Liver (tissue), 9 donors: ENCODE measurements around the gene SKIC8. TPM values are rescaled to one million over a fixed set of nuclear protein-coding genes. Genes with fewer than 3 reads are reported as not detected.

Source experiments
- DNase-seq: peaks from one replicate; pipeline ENCODE4 v3.0.0-alpha.2; 2017; ENCODE audit warnings: low spot score
- H3K27ac ChIP-seq, 2 donors: one replicate each; pipeline ENCODE4 v1.7.0; 2013; ENCODE audit warnings: inconsistent platforms in 2 of 2, low read length in 2 of 2, control low read depth in 1 of 2, low read depth in 1 of 2, mild to moderate bottlenecking in 1 of 2
- H3K27me3 ChIP-seq, 4 donors: one replicate each; pipeline versions ENCODE4 v1.6.1 to v1.7.0; 2013; ENCODE audit warnings: low read length in 3 of 4, inconsistent platforms in 1 of 4, mild to moderate bottlenecking in 1 of 4, moderate library complexity in 1 of 4; ENCODE audit not compliant: control insufficient read depth in 4 of 4, insufficient read depth in 4 of 4
- H3K36me3 ChIP-seq, 4 donors: one replicate each; pipeline versions ENCODE4 v1.6.1 to v1.7.0; 2013; ENCODE audit warnings: low read length in 3 of 4, mild to moderate bottlenecking in 3 of 4, low read depth in 1 of 4, moderate library complexity in 1 of 4; ENCODE audit not compliant: control insufficient read depth in 4 of 4, insufficient read depth in 3 of 4
- H3K4me1 ChIP-seq, 4 donors: one replicate each; pipeline versions ENCODE4 v1.6.1 to v1.7.0; 2013; ENCODE audit warnings: low read length in 3 of 4, mild to moderate bottlenecking in 3 of 4, moderate library complexity in 1 of 4; ENCODE audit not compliant: control insufficient read depth in 4 of 4, insufficient read depth in 4 of 4
- H3K4me3 ChIP-seq, 3 donors: one replicate each; pipeline versions ENCODE4 v1.6.1 to v1.7.0; 2013; ENCODE audit warnings: low read length in 3 of 3, control low read depth in 1 of 3, low read depth in 1 of 3, mild to moderate bottlenecking in 1 of 3
- H3K9ac ChIP-seq, 2 donors: one replicate each; pipeline ENCODE4 v1.7.0; 2013; ENCODE audit warnings: low read length in 2 of 2, mild to moderate bottlenecking in 2 of 2, moderate library complexity in 2 of 2, control low read depth in 1 of 2, low read depth in 1 of 2
- H3K9me3 ChIP-seq, 4 donors: one replicate each; pipeline versions ENCODE4 v1.6.1 to v1.7.0; 2013; ENCODE audit warnings: low read length in 3 of 4; ENCODE audit not compliant: control insufficient read depth in 4 of 4
- ATF3 ChIP-seq: IDR thresholded peaks from 2 replicates; pipeline ENCODE4 v1.6.1; 2016; ENCODE audit warnings: antibody characterized with exemption
- CTCF ChIP-seq: fragments of 150-350 bp; IDR thresholded peaks from 2 replicates; pipeline ENCODE4 v1.5.1; 2017; ENCODE audit warnings: improper control_type of control experiment, low read depth, low read length; ENCODE audit not compliant: missing input control
- EGR1 ChIP-seq, 2 donors: IDR thresholded peaks; 2 replicates each; pipeline ENCODE4 v1.6.1; 2016 to 2018; ENCODE audit warnings: antibody characterized with exemption in 2 of 2, low read depth in 2 of 2
- FOXA2 ChIP-seq: IDR thresholded peaks from 2 replicates; pipeline ENCODE4 v1.6.1; 2016; ENCODE audit warnings: antibody characterized with exemption
- GABPA ChIP-seq, 2 donors: IDR thresholded peaks in 1 of 2; conservative IDR thresholded peaks in 1 of 2; 2 replicates each; pipeline ENCODE4 v1.6.1; 2016; ENCODE audit warnings: antibody characterized with exemption in 2 of 2, mild to moderate bottlenecking in 1 of 2, moderate library complexity in 1 of 2
- HNF4A ChIP-seq, 2 donors: conservative IDR thresholded peaks; 2 replicates each; pipeline ENCODE4 v1.6.1; 2016; ENCODE audit warnings: antibody characterized with exemption in 2 of 2, mild to moderate bottlenecking in 2 of 2
- HNF4G ChIP-seq: IDR thresholded peaks from 2 replicates; pipeline ENCODE4 v1.6.1; 2016; ENCODE audit warnings: antibody characterized with exemption
- JUND ChIP-seq, 2 donors: IDR thresholded peaks; 2 replicates each; pipeline ENCODE4 v1.6.1; 2016; ENCODE audit warnings: antibody characterized with exemption in 2 of 2
- MAX ChIP-seq: IDR thresholded peaks from 2 replicates; pipeline ENCODE4 v1.6.1; 2016; ENCODE audit warnings: antibody characterized with exemption
- NR2F2 ChIP-seq: IDR thresholded peaks from 2 replicates; pipeline ENCODE4 v1.6.1; 2016; ENCODE audit warnings: antibody characterized with exemption
- RAD21 ChIP-seq, 2 donors: IDR thresholded peaks; 2 replicates each; pipeline ENCODE4 v1.6.1; 2016; ENCODE audit warnings: antibody characterized with exemption in 2 of 2, mild to moderate bottlenecking in 2 of 2
- REST ChIP-seq: IDR thresholded peaks from 2 replicates; pipeline ENCODE4 v1.6.1; 2016; ENCODE audit warnings: antibody characterized with exemption, mild to moderate bottlenecking
- RXRA ChIP-seq, 2 donors: IDR thresholded peaks; 2 replicates each; pipeline ENCODE4 v1.6.1; 2017 to 2018; ENCODE audit warnings: antibody characterized with exemption in 2 of 2, mild to moderate bottlenecking in 1 of 2
- SP1 ChIP-seq: IDR thresholded peaks from 2 replicates; pipeline ENCODE4 v1.6.1; 2018; ENCODE audit warnings: antibody characterized with exemption, mild to moderate bottlenecking
- TAF1 ChIP-seq: conservative IDR thresholded peaks from 2 replicates; pipeline ENCODE4 v1.6.1; 2016; ENCODE audit warnings: antibody characterized with exemption, mild to moderate bottlenecking
- ZBTB33 ChIP-seq: IDR thresholded peaks from 2 replicates; pipeline ENCODE4 v1.6.1; 2016; ENCODE audit warnings: antibody characterized with exemption
- polyA plus RNA-seq, 2 donors: library from polyadenylated mRNA; stranded (reverse) in 1 of 2; unstranded in 1 of 2; fragments of 200-250 nt in 1 of 2; fragments of >200 nt in 1 of 2; fragmentation: Nextera tagmentation in 1 of 2; extraction: Ambion mirVana in 1 of 2; gene quantifications; one replicate each; pipeline versions ENCODE4 v1.2.1 to v1.2.3, GENCODE V29; 2013 to 2015
- total RNA-seq, 2 donors: library from RNA; depleted of rRNA; stranded (reverse); fragments of >200 nt; gene quantifications; one replicate each; pipeline ENCODE4 v1.2.3, GENCODE V29; 2014
- donor health status: healthy.
- donor health status: healthy.
- donor health status: healthy.
- donor health status: healthy.
- donor health status: healthy.

The SKIC8 gene
- total and polyA plus RNA-seq, 4 donors, result 33.4 to 48.7 (median 40.2) TPM

- TF ChIP-seq ZBTB33 (no peak), GABPA (IDR thresholded peaks at IDR 0.05 in 1 of 2, conservative IDR thresholded peaks at IDR 0.05 in 1 of 2) (no peak), FOXA2 (no peak), SP1 (no peak), NR2F2 (no peak), EGR1 (IDR thresholded peaks at IDR 0.05; ENCODE audit: low read depth in 2 of 2) (no peak)
These were observed 2.4 kb upstream of the SKIC8 start (continued) for GRCh38 chr15:78301828-78302227.

GRCh38 chr15:78301326-78301725, 1.9 kb upstream of the SKIC8 start:
- DNase-seq, result no peak
- Histone ChIP-seq H3K36me3 (no peaks in the 10 kb centered on the region), H3K27ac (no peak overlapping the region), H3K4me3 (no peak overlapping the region), H3K9ac (no peak overlapping the region), H3K27me3 (peaks cover 0 to 4% (median 0%) of the 10 kb centered on the region in 4 donors), H3K4me1 (peaks cover 2 to 16% (median 10%) of the 10 kb centered on the region in 4 donors), H3K9me3 (no peaks in the 10 kb centered on the region)
- no peak for TF ChIP-seq RAD21 (IDR thresholded peaks at IDR 0.05)
- TF ChIP-seq HNF4A (conservative IDR thresholded peaks at IDR 0.05), result no peak
- no peak for TF ChIP-seq HNF4G
- no peak for TF ChIP-seq MAX
- TF ChIP-seq RXRA (IDR thresholded peaks at IDR 0.05), result no peak
- TF ChIP-seq CTCF, result no peak
- no peak for TF ChIP-seq ATF3
- TF ChIP-seq TAF1, result no peak
- TF ChIP-seq REST, result no peak
- no peak for TF ChIP-seq ZBTB33
- no peak for TF ChIP-seq NR2F2
- TF ChIP-seq EGR1 (IDR thresholded peaks at IDR 0.05; ENCODE audit: low read depth in 2 of 2), result no peak
- no peak for TF ChIP-seq JUND (IDR thresholded peaks at IDR 0.05)
- no peak for TF ChIP-seq GABPA (IDR thresholded peaks at IDR 0.05 in 1 of 2, conservative IDR thresholded peaks at IDR 0.05 in 1 of 2)
